CD4-positive, alpha-beta T cell treated with Interleukin-12 subunit alpha and Interleukin-12 subunit beta, for 1 hour (primary cell): ENCODE results near the gene VDAC2.

Experiments
- DNase-seq: peaks from one replicate; pipeline ENCODE4 v3.0.0-alpha.2; 2020

The VDAC2 gene

DNA sequence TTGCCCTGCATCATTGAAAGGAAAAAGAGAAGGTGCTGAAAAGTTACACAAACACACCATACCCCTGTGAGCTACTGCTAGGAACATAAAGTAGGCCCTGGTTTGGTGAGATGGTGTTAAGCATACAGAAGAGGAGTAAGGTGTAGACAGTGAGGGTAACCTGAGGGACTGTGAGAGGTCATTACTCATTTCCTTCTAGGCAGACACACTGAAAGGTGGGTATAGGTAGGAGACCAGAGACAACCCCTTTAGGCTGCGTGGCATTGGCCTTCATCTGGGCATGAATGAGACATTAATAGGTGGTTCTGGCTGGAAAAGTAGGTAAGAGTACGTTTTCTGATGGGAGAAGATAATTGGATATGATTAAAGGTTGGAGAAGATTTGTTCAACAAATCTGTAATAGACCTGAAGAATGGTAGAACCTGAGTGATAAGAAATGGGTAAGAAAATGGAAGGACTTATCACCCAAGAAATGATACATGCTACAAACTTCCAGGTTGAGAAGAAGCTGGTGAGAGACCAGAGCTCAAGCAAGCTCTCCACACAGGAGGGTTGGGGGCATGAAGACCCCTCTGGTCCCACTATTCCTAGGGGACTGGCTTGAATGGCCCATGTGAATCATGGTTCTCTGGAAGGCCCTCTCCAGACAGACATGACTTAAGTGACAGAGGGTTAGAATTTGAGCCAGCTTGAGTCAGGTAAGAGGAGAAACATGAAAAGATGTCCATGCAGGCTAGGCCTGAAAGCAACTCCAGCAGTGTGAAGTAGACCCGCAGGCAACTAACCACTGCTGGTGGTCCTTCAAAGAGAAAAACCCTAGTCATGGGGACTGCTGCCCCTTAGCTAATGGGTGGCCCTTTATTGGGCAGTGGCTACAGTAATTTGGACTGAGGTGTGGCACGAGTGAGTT is 21.3 kb downstream of the VDAC2 start:
- DNase-seq, result no peak

GRCh38 chr10:75233444-75234016 is 22.9 kb downstream of the VDAC2 start:
- peak; percentile 25 for DNase-seq

GRCh38 chr10:75234017-75234682 is 23.6 kb downstream of the VDAC2 start:
- peak; percentile 98 for DNase-seq

DNA sequence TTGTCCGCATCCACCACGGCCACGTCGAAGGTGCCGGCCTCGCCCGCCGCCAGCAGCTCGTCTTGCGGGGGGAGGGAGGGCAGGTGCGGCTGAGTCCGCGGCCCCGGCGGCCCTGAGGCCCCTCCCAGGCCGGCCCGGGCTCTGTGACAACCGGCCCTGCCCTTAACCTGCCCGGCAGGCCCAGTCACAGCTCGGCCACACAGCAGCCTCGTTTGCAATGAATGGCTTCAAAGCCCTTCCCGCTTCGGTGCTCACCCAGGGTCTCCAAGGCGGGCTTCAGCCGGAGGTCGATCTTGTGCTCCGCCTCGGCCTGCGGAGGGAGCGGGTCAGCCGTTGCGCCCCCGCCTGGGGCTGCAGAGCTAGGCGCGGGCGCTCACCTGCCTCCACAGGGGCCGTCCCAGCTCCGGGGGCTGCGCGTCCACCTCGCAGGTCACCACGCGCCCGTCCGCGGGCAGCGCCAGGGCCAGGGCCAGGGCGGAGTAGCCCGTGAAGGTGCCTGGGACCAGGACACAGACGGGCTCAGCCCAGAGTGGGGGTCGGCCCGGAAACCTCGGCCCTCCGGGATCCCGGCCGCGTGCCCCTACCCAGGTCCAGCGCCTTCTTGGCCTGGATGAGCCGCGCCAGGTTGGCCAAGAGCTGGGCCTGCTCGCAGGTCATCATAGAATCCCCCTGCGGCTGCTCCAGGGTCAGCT is 24.2 kb downstream of the VDAC2 start:
- no peak for DNase-seq

DNA sequence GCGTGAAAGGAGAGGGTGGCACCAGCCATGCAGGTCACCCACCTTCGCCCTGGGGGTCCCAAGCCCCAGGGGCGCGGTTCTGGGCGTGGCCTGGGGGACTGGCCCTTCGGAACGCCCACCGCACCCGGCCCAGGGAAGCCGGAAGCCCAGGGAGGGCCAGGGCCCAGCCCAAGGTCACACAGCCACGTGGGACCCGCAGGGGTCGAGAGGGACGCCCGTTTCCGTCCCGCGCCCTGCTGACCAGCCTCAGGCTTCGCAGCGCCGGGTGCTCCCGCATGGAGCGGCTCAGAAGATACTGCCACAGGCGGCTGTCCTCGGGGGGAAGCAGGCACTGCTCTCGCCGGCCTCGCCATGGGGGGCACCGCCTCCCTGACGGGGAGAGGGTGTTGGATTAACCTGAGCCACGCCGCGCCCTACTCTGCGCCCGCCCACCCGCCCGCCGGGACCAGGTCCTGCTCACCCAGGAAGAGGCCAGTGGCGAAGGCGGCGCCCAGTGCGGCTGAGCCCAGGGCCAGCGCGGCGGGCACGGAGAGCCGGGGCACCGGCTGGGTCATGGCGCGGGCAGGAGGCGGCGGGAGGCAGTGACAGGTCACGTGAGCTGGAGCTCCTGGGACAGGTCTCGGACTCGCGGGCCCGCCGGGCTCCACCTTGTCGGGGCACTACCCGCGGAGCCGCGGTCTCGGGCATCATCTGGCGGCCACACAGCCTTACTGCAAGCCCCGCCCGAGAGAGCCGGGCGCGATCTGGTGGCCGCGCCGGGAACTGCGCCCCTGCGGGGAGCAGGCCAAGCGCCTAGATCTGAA is 25.0 kb downstream of the VDAC2 start, which contains the start of gene COMTD1:
Gene COMTD1 (minus strand): TSS at position 583 of the 803 bp plus-strand sequence. CDS start 29 bp downstream, at position 554.
- peak; percentile 94 for DNase-seq

GRCh38 chr10:75236178-75236825 is 25.7 kb downstream of the VDAC2 start:
- DNase-seq, result no peak

DNA sequence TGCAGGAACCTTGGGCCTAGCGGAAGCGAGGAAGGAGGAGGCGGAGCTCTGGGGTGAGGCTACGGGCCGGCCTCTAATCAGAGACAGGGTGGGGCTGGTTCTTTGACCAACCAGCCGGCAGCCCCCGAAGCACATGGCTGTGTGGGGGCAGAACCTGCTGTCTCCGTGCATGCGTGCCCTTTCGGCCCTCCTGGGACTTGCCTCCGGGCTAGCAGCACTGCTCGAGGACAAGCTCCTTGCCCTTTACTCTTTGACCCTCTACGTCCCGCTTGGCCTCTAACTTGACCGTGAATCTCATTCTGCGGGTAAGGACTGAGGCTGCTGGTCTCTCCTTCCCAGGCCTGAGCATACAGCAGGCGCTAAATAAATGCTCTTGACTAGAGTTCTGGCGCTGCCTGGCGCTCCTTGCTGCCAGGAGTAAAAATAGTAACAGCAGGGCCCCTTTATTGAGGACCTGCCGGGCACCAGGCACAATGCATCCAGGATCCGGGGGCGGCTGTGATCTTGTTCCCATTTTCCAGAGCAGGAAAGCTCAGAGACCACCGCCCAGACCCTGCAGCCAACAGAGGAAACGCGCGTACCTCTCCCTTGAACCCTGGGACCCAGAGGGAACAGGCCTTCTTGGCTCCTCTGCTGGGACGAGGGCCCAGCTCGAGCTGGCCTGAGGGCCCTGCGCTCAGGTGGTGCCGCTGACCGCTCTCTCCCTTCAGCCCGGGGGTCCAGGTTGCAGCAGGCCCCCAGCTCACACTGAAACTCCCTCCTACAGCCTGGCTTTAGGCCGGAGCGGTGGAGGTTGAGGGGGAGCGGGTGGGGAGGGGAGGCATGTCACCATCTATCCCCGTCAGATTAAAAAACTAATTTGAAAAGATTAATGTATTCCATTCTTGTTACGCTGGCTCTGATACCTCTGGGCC is 27.8 kb downstream of the VDAC2 start:
- DNase-seq, result no peak

DNA sequence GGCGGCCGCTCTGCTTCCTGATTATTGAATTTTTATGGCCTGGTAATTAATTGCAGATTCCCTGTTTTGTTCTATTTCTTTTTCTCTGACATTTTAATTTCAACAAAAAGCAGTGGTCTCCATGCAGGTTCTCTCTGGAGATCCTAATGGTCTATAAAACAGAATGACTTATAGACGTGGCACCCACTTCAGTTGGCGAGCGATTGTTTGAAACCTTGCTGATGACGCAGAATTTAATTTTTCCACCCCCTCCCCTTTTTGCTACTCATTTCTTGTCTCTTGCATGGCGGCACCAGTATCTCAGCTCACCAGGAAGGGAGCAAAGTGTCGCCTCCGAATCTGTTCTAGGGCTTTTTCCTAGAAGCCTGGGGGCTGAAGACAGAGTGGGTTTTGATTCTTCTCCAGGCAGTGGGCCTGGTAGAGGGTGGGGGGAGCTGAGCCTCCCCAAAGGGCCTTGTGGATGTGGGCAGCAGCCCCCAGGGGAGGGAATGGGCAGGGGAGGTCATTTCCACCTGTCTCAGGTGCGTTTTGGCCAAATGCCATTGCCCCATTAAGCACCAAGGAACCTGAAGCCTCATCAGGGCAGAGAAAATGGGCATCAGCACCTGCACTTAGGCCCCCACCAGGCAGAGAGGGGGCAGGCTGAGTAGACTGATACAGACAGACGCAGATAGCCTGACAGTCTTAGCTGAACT is 28.6 kb downstream of the VDAC2 start:
- no peak for DNase-seq

- DNase-seq, result no peak
Measured at GRCh38 chr10:75240329-75241076, 29.9 kb downstream of the VDAC2 start.

DNA sequence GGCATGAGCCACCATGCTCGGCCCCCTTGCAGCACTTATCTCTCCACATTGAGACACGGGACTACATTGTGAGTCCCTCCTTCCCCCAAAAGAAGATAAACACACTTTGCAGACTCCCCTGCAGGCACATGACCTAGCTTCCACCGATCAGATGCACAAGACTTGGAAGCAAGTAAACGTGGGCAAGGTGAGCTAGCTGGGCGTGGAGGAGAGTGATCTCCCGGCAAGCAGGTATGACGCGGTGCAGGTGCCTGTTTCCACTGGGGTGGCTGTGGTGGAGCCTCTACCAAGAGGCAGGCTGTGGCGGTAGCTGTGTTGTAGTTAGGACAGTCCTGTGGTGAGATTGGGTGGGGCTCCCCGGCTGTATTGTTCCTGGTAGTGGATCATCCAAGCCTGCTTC is 32.8 kb downstream of the VDAC2 start:
- DNase-seq, result no peak

DNA sequence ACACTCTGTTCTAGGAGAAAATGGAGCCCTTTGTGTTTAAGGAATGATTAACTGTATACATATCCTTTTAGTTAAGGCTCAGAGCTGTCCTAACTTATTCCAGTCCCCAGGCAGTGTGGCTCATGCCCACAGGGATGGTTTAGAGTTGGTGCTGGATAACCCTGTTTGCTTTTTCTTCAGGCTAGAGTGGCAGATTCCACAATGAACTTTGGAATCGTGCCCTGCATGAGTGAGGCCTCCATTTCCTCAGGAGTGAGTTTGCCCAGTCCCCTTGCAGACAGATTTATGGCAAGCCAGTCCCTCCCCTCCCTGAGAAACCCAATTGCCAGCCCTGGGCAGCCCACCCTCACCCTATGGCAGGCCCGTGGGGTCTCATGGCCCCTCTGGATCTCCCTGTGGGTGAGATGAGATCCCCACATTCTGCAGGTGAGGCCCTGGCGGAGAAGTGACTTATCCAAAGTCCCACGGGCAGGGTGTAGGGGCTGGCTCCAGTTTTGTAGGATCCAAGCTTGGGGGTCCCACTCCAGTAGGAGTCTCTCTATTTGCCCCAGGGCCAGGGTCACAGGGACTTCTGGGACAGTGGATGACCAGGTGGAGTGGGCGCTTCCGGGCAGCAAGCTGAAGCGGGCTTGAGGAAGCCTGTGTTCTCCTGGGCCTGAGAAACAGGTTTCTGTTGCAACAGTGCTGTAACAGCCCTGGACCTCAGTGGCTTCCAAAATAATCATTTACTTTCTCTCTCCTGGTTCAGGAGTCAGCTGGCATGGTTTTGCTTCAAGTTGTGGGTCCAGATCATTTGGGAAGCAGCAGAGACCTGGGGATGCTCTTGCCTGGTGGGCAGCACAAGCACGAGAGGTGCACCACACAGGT is 34.1 kb downstream of the VDAC2 start:
- DNase-seq, result no peak

DNA sequence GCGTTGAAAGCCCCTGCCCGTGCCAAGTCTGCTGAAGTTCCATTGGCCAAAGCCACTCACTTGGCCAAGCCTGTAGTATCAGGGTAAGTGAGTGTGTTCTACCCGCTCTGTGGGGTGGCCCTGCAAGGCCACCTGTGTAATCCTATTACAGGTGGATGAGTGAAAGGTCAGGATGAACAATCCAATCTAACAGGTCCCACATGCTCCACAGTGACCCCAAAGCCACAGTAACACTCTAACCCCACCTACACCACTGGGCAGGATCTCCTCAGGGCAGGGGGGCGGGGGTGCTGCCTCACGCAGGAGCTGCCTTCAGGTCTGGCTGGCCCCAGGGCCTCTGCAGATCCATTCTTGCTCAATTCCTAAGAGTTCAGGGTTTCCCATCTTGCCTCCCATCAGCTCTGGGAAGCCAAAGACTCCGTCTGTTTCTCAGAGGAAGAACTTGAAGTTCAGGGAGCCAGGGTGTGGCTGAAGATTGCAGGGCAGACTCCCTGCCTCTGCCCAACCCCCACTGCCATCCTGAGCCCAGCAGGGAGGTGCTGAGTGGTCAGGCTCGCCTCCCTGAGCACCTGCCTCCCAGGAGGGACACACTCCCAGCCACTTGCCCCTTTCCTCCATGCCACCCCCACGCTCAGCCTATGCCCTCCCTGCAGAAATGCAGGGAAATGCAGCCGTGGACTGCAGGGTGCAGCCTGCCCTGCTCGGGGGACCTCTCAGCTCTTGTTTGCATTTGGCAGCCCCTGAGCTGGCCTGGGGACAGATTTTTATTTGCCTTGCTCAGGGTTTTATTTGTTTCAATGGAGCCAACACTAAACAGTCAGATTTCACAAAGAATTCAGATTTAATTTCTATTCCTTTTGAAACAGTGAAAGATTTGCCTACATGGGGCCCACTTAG is 35.0 kb downstream of the VDAC2 start:
- DNase-seq, result no peak

DNA sequence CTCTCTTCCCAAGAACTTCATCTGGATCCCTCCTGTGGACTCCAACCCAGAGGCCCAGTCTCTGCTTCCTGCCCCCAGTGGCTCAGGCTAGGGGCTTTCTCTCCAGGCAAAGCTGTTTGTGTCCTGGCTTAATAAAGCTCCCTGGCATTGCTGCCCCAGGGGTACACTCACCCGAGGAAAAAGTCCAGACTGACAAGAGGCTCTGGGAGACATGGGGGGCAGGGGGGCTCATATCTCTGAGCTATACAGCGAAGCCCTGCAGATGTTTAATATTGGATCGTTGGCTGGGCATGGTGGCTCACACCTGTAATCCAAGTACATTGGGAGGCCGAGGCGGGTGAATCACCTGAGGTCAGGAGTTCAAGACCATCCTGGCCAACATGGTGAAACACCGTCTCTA is 35.9 kb downstream of the VDAC2 start:
- no peak for DNase-seq

DNA sequence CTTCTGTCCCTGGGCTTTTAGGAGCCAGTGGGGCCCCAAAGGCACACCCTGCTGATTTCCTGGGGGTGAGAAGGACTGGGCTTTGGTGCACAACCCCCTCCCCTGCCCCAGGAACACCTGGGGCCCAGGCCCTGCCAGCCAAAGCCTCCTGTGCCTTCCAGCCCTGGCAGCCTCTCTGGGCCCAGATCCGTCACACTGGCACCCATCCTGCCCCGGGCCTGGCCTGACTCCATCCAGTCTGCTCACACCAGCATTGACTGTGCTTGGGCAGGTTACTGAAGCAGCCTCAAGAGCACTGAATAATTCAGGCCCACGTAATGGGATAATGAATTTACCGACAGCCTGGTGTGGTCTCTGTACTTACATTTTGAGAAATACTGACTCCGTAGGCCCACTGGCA is 37.2 kb downstream of the VDAC2 start:
- DNase-seq, result no peak

- no peak for DNase-seq
Measured at GRCh38 chr10:75250934-75251333, 40.3 kb downstream of the VDAC2 start.

DNA sequence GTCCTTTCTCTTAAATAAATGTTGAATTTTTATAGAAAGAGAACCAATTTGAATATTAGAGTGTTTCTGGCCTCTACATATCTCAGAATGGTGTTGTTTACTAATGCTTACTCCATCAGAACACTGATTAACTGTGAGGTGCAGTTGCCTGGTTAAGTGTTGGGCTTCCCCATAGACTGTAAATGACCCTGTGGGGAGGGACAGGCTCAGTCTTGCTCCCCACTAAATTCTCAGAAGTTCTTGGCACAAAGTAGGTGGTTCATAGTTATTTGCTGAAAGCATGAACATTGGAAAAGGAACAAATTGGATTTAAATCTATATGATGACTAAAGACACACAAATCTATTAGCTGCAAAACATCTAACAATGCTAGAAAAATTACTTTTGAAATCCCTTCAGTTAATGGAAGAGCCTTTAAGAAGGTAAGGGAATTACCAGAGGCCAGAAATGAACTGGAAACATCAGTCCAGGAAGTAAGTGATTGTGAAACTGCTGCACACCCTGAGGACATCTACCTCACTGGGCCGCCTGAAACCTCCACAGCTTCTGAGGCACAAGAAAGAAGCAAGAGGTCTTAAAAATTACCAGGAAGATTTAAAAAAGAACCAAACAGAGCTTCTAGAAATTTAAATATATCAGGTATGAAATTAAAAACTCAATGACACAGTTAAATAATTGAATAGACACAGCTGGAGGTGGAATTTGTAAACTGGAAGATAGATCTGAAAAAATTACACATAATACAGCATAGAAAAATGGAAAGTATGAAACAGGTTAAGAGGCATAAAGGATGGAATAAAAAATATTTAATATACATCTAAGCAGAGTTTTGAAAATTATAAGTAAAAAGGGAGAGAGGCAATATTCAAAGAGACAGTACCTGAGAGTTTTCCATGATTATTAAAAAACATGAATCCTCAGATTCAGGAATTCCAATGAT is 43.0 kb downstream of the VDAC2 start:
- no peak for DNase-seq
